Endothelial cell (in vitro differentiated cells): ENCODE results near the gene GPR78. TPM values are rescaled to one million over a fixed set of nuclear protein-coding genes. Genes with fewer than 3 reads are reported as not detected.

Source experiments
- DNase-seq: peaks from one replicate; pipeline ENCODE4 v3.0.0; 2021; ENCODE audit warnings: low spot score
- H3K27ac Mint-ChIP-seq: one replicate; pipeline ENCODE4 v1.8.0; 2021; ENCODE audit warnings: mixed read lengths, inconsistent platforms; ENCODE audit not compliant: unreplicated experiment
- H3K27me3 Mint-ChIP-seq: one replicate; pipeline ENCODE4 v1.8.0; 2021; ENCODE audit warnings: mild to moderate bottlenecking, moderate library complexity, mixed read lengths, inconsistent platforms; ENCODE audit not compliant: unreplicated experiment
- H3K36me3 Mint-ChIP-seq: one replicate; pipeline ENCODE4 v1.8.0; 2021; ENCODE audit warnings: mild to moderate bottlenecking, low read depth, mixed read lengths, inconsistent platforms; ENCODE audit not compliant: unreplicated experiment
- H3K4me1 Mint-ChIP-seq: one replicate; pipeline ENCODE4 v1.8.0; 2021; ENCODE audit warnings: mild to moderate bottlenecking, mixed read lengths, inconsistent platforms; ENCODE audit not compliant: unreplicated experiment
- H3K4me3 Mint-ChIP-seq: one replicate; pipeline ENCODE4 v1.8.0; 2021; ENCODE audit warnings: mild to moderate bottlenecking, mixed read lengths, inconsistent platforms; ENCODE audit not compliant: unreplicated experiment
- H3K9me3 Mint-ChIP-seq: one replicate; pipeline ENCODE4 v1.8.0; 2021; ENCODE audit warnings: mixed read lengths, inconsistent platforms; ENCODE audit not compliant: unreplicated experiment
- total RNA-seq: library from RNA; stranded (reverse); fragmentation: NEBNext Ultra II Directional; extraction: Animal tissue kit (Norgen Biotek cat#: 25700); gene quantifications from one replicate; pipeline ENCODE4 v1.2.1, GENCODE V29; 2021; ENCODE audit not compliant: unreplicated experiment
- TF ChIP-seq, protein P1 (sequence below): fragments of 200-600 bp; sonication (generic); IDR thresholded peaks from one replicate; pipeline ENCODE4 v1.5.0; 2021; ENCODE audit warnings: antibody characterized with exemption; ENCODE audit not compliant: unreplicated experiment

The GPR78 gene
- total RNA-seq, 1 donor from 2014 or later, result not detected

- no peaks in the 10 kb centered on the region for H3K4me1 Mint-ChIP-seq
- DNase-seq, result no peak
Measured at GRCh38 chr4:8586671-8587468, 6.7 kb downstream of the GPR78 start.

GRCh38 chr4:8587469-8588195 lies 7.4 kb downstream of the GPR78 start:
- H3K27ac Mint-ChIP-seq, result no peak overlapping the region
- no peaks in the 10 kb centered on the region for H3K4me1 Mint-ChIP-seq
- TF ChIP-seq, protein P1, sequence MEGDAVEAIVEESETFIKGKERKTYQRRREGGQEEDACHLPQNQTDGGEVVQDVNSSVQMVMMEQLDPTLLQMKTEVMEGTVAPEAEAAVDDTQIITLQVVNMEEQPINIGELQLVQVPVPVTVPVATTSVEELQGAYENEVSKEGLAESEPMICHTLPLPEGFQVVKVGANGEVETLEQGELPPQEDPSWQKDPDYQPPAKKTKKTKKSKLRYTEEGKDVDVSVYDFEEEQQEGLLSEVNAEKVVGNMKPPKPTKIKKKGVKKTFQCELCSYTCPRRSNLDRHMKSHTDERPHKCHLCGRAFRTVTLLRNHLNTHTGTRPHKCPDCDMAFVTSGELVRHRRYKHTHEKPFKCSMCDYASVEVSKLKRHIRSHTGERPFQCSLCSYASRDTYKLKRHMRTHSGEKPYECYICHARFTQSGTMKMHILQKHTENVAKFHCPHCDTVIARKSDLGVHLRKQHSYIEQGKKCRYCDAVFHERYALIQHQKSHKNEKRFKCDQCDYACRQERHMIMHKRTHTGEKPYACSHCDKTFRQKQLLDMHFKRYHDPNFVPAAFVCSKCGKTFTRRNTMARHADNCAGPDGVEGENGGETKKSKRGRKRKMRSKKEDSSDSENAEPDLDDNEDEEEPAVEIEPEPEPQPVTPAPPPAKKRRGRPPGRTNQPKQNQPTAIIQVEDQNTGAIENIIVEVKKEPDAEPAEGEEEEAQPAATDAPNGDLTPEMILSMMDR, result no peak
- H3K4me3 Mint-ChIP-seq, result no peak overlapping the region
- no peaks in the 10 kb centered on the region for H3K9me3 Mint-ChIP-seq
- H3K36me3 Mint-ChIP-seq, result no peaks in the 10 kb centered on the region
- H3K27me3 Mint-ChIP-seq, result peaks cover 15% of the 10 kb centered on the region
- DNase-seq, result no peak

More at GRCh38 chr4:8586671-8587468, 6.7 kb downstream of the GPR78 start:
- Mint-ChIP-seq H3K27me3 (peaks cover 18% of the 10 kb centered on the region), H3K36me3 (no peaks in the 10 kb centered on the region), H3K27ac (no peak overlapping the region), H3K4me3 (no peak overlapping the region), H3K9me3 (no peaks in the 10 kb centered on the region)
- TF ChIP-seq, protein P1, result no peak

GRCh38 chr4:8588196-8588470 lies 7.9 kb downstream of the GPR78 start:
- Mint-ChIP-seq H3K9me3 (no peaks in the 10 kb centered on the region), H3K36me3 (no peaks in the 10 kb centered on the region), H3K4me1 (no peaks in the 10 kb centered on the region), H3K27ac (no peak overlapping the region), H3K27me3 (peaks cover 15% of the 10 kb centered on the region), H3K4me3 (no peak overlapping the region)
- no peak for DNase-seq
- TF ChIP-seq, protein P1, result no peak

GRCh38 chr4:8589336-8589735 lies 9.1 kb downstream of the GPR78 start:
- Mint-ChIP-seq H3K9me3 (no peaks in the 10 kb centered on the region), H3K36me3 (no peaks in the 10 kb centered on the region), H3K4me3 (no peak overlapping the region), H3K27me3 (peaks cover 17% of the 10 kb centered on the region), H3K27ac (no peak overlapping the region), H3K4me1 (peaks cover 2% of the 10 kb centered on the region)
- TF ChIP-seq, protein P1, result no peak
- no peak for DNase-seq
